BE2C (cell line): ENCODE results near the gene KIF15.

Experiments used
- DNase-seq: peaks from one replicate; pipeline ENCODE4 v3.0.0-alpha.2; 2020
- H3K27me3 ChIP-seq: fragments of 250-450 bp; sonication (Bioruptor Pico); 2 replicates; pipeline ENCODE4 v1.5.1; 2020; ENCODE audit warnings: mild to moderate bottlenecking
- H3K36me3 ChIP-seq: fragments of 250-450 bp; sonication (Bioruptor Pico); 2 replicates; pipeline ENCODE4 v1.5.1; 2020; ENCODE audit warnings: mild to moderate bottlenecking
- H3K4me1 ChIP-seq: fragments of 250-450 bp; sonication (Bioruptor Pico); 2 replicates; pipeline ENCODE4 v1.5.1; 2020
- H3K4me3 ChIP-seq: 2 replicates; pipeline ENCODE4 v1.5.1; 2011; ENCODE audit warnings: low read depth, low read length
- H3K9me3 ChIP-seq: fragments of 250-450 bp; sonication (Bioruptor Pico); 2 replicates; pipeline ENCODE4 v1.5.1; 2020
- TF ChIP-seq, protein P1 (sequence below): IDR thresholded peaks from 2 replicates; pipeline ENCODE4 v1.5.1; 2012; ENCODE audit warnings: mild to moderate bottlenecking, low read depth, low read length

Gene KIF15

DNA sequence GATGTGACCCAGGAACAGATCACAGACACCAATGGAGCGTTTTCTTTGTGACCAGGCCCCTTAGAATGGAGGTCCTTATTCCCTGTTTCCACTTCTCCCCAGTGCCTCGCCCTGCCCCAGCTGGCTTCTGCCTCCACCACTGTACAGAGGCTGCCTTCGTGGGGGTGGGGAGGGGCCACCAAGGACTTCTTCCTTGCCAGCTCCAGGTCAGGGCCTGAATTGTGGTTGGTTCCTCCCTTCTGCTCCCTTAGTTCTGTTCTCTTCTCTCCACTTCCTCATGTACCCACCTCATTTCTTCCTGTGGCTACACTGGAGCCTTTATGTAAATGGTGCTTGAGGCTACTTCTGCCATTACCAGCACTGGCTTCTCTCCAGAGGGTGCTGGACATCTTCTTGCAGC is 129.3 kb downstream of the KIF15 start:
- Histone ChIP-seq H3K27me3 (no peaks in the 10 kb centered on the region), H3K9me3 (no peaks in the 10 kb centered on the region), H3K4me1 (no peaks in the 10 kb centered on the region), H3K36me3 (no peaks in the 10 kb centered on the region), H3K4me3 (no peak overlapping the region)
- TF ChIP-seq, protein P1, sequence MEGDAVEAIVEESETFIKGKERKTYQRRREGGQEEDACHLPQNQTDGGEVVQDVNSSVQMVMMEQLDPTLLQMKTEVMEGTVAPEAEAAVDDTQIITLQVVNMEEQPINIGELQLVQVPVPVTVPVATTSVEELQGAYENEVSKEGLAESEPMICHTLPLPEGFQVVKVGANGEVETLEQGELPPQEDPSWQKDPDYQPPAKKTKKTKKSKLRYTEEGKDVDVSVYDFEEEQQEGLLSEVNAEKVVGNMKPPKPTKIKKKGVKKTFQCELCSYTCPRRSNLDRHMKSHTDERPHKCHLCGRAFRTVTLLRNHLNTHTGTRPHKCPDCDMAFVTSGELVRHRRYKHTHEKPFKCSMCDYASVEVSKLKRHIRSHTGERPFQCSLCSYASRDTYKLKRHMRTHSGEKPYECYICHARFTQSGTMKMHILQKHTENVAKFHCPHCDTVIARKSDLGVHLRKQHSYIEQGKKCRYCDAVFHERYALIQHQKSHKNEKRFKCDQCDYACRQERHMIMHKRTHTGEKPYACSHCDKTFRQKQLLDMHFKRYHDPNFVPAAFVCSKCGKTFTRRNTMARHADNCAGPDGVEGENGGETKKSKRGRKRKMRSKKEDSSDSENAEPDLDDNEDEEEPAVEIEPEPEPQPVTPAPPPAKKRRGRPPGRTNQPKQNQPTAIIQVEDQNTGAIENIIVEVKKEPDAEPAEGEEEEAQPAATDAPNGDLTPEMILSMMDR: no peak
- no peak for DNase-seq

DNA sequence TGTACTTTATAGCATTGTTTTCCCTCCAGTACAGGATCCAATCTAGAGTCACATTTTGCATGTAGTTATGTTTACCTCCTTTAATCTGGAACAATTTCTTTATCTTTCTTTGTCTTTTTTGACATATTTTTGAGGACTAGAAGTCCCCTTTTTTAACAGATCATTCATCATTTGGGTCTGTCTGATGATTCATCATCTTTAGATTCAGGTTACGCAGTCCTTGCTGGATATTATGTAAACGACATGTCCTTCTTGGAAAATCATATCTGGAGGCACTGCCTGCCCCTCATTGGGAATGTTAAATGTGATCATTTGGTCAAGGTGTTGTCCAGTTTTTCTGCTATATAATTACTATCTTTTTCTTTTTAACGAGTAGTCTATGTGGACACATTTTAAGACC is 131.1 kb downstream of the KIF15 start:
- Histone ChIP-seq H3K4me3 (no peak overlapping the region), H3K27me3 (no peaks in the 10 kb centered on the region), H3K36me3 (no peaks in the 10 kb centered on the region), H3K9me3 (no peaks in the 10 kb centered on the region), H3K4me1 (no peaks in the 10 kb centered on the region)
- DNase-seq: no peak
- TF ChIP-seq, protein P1: no peak

DNA sequence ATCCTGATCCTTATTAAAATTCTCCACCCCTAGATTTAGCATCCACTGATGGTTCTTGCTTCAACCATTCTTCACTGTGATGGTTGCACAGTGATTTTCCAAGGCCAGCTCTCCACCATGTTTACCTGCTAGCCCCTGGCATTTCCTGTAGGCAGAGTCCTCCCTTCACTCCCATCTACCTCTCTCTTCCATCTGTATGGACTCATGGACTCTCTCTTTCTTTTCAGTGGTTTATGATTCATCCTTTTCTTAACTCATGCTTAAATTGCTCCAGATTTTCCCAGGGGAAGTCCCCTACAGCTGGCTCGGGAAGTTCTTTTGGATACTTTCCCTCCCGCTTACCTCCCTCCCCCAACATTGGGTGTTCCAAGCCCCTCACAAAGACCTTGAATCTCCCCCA is 131.5 kb downstream of the KIF15 start:
- no peaks in the 10 kb centered on the region for H3K27me3 ChIP-seq
- H3K36me3 ChIP-seq: no peaks in the 10 kb centered on the region
- H3K4me3 ChIP-seq: no peak overlapping the region
- no peaks in the 10 kb centered on the region for H3K9me3 ChIP-seq
- TF ChIP-seq, protein P1: no peak
- DNase-seq: no peak
- no peaks in the 10 kb centered on the region for H3K4me1 ChIP-seq

DNA sequence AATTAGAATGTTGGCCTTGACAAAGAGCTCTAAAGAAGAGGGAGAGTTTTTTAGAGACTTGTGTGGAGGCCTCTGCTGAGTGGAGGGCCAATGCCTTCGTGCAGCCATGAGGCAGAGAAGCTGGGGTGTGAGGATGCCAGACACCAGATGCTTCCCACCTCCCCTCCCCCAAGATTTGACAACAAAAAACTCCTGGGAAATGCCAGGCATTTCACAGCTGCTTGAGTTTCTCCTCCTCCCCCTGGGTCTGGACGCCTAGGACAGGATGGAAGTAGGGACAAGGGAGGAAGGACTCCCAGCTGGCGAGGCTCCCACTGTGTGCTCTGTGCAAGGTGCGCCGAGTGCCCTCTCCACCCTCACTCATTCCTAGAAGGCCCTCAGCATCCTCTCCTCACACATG is 132.9 kb downstream of the KIF15 start:
- H3K9me3 ChIP-seq: no peaks in the 10 kb centered on the region
- DNase-seq: no peak
- H3K4me1 ChIP-seq: no peaks in the 10 kb centered on the region
- no peaks in the 10 kb centered on the region for H3K27me3 ChIP-seq
- H3K4me3 ChIP-seq: no peak overlapping the region
- TF ChIP-seq, protein P1: no peak
- H3K36me3 ChIP-seq: no peaks in the 10 kb centered on the region

DNA sequence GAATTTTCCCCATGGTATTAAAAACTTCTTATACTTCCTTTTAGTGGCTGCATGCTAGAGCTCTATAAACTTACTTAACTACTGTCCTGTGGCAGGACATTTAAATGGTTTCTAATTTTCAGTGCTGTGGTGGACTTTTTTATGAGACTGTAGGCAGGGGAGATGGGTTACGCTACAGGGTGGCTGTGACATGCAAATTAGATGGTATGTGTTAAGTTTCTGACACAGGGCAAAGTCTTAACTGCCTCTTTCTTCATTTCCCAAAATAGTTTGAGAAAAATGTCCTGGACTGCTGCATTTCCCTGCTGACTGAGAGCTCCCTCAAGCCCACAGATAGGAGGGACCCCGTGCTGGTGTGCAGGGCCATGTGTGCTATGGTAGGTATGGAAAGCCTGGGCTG is 134.8 kb downstream of the KIF15 start:
- H3K36me3 ChIP-seq: no peaks in the 10 kb centered on the region
- DNase-seq: no peak
- TF ChIP-seq, protein P1: no peak

DNA sequence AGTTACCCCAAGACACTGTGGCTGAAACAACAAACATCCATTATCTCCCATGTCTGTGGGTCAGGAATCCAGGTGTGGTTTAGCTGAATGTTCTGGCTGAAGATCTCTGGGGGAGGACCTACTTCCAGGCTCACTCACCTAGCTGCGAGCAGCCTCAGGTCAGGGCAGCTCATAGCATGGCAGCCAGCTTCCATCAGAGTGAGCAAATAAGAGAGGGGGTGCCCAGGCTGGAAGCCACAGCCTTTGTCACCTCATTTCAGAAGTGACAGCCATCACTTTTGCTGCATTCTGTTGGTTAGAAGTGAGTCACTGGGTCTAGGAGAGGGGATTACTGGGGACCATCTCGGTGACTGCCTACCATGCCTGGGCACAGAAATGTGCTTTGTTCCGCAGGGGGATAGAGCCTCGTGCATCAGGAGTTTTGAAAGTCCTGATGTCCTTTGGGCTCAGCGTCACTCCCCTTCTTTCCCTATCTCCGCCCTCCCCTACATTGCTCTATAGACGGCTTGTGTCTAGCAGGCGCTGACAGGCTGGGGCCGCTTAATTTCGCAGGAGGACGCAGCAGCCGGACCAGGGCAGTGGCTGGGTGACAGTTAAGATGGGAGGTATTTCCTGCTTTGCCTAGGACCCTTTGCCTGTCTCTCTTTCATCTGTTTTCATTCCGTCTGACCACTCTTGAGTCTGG is 138.2 kb downstream of the KIF15 start:
- no peak overlapping the region for H3K4me3 ChIP-seq
- TF ChIP-seq, protein P1: no peak
- no peaks in the 10 kb centered on the region for H3K4me1 ChIP-seq
- no peaks in the 10 kb centered on the region for H3K27me3 ChIP-seq
- DNase-seq: no peak
- H3K36me3 ChIP-seq: no peaks in the 10 kb centered on the region
- no peaks in the 10 kb centered on the region for H3K9me3 ChIP-seq

More for the DNA sequence above, 134.8 kb downstream of the KIF15 start:
- Histone ChIP-seq H3K4me1 (no peaks in the 10 kb centered on the region), H3K27me3 (no peaks in the 10 kb centered on the region), H3K4me3 (no peak overlapping the region), H3K9me3 (no peaks in the 10 kb centered on the region)
